Parathyroid adenoma (tissue), 2 donors: ENCODE results near the gene SLA2.

ENCODE experiments used
- H2AFZ ChIP-seq: fragments of 300-600 bp; sonication (generic); one replicate; pipeline ENCODE4 v1.7.0; 2017; ENCODE audit warnings: antibody characterized with exemption, mild to moderate bottlenecking
- H3K27ac ChIP-seq: fragments of 300-600 bp; sonication (generic); one replicate; pipeline ENCODE4 v1.7.0; 2017
- H3K27me3 ChIP-seq: fragments of 300-600 bp; sonication (generic); one replicate; pipeline ENCODE4 v1.7.0; 2017; ENCODE audit warnings: low read length; ENCODE audit not compliant: control insufficient read depth, insufficient read depth
- H3K36me3 ChIP-seq: fragments of 300-600 bp; sonication (generic); one replicate; pipeline ENCODE4 v1.7.0; 2017; ENCODE audit warnings: low read length; ENCODE audit not compliant: control insufficient read depth, insufficient read depth
- H3K4me1 ChIP-seq: fragments of 300-600 bp; sonication (generic); one replicate; pipeline ENCODE4 v1.7.0; 2017; ENCODE audit warnings: control low read depth
- H3K4me2 ChIP-seq: fragments of 300-600 bp; sonication (generic); one replicate; pipeline ENCODE4 v1.7.0; 2017; ENCODE audit warnings: low read length
- H3K4me3 ChIP-seq: fragments of 300-600 bp; sonication (generic); one replicate; pipeline ENCODE4 v1.7.0; 2017; ENCODE audit warnings: low read depth, low read length
- H3K79me2 ChIP-seq: fragments of 300-600 bp; sonication (generic); one replicate; pipeline ENCODE4 v1.7.0; 2017; ENCODE audit warnings: control low read depth
- H3K9ac ChIP-seq: fragments of 300-600 bp; sonication (generic); one replicate; pipeline ENCODE4 v1.7.0; 2017; ENCODE audit warnings: mild to moderate bottlenecking
- H3K9me3 ChIP-seq: fragments of 300-600 bp; sonication (generic); one replicate; pipeline ENCODE4 v1.7.0; 2017; ENCODE audit warnings: low read length; ENCODE audit not compliant: control insufficient read depth
- TF ChIP-seq, protein P1 (sequence below): fragments of 300-600 bp; sonication (generic); IDR thresholded peaks from one replicate; pipeline ENCODE4 v1.7.0; 2017; ENCODE audit warnings: antibody characterized with exemption, mild to moderate bottlenecking
- donor health status: primary hyperparathyroidism.

The SLA2 gene

DNA sequence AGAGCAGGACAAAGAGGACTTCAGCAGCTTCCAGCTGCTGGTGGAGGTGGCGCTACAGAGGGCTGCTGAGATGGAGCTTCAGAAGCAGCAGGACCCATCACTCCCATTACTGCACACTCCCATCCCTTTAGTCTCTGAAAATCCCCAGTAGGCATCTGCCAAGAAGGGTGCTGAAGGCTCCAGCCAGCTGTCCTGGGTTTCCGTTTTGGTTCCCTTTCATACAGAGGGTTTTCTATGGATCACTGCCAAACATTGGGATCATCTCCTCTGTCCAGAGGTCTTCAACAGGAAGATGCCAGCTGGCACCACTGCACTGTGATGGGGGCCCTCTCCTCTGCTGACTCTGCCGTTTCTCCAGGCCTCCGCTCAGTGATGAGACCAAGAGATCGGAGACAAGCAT lies 54.7 kb downstream of the SLA2 start:
- peak overlapping the region; percentile 59 for H3K27ac ChIP-seq
- H3K9me3 ChIP-seq = no peaks in the 10 kb centered on the region
- H3K9ac ChIP-seq = no peak overlapping the region
- H2AFZ ChIP-seq = no peak overlapping the region
- no peaks in the 10 kb centered on the region for H3K27me3 ChIP-seq
- H3K4me2 ChIP-seq = peak overlapping the region; percentile 8
- peaks cover 10% of the 10 kb centered on the region for H3K4me1 ChIP-seq
- no peak overlapping the region for H3K4me3 ChIP-seq
- H3K79me2 ChIP-seq = no peaks in the 10 kb centered on the region
- no peaks in the 10 kb centered on the region for H3K36me3 ChIP-seq
- TF ChIP-seq, protein P1, sequence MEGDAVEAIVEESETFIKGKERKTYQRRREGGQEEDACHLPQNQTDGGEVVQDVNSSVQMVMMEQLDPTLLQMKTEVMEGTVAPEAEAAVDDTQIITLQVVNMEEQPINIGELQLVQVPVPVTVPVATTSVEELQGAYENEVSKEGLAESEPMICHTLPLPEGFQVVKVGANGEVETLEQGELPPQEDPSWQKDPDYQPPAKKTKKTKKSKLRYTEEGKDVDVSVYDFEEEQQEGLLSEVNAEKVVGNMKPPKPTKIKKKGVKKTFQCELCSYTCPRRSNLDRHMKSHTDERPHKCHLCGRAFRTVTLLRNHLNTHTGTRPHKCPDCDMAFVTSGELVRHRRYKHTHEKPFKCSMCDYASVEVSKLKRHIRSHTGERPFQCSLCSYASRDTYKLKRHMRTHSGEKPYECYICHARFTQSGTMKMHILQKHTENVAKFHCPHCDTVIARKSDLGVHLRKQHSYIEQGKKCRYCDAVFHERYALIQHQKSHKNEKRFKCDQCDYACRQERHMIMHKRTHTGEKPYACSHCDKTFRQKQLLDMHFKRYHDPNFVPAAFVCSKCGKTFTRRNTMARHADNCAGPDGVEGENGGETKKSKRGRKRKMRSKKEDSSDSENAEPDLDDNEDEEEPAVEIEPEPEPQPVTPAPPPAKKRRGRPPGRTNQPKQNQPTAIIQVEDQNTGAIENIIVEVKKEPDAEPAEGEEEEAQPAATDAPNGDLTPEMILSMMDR = no peak

DNA sequence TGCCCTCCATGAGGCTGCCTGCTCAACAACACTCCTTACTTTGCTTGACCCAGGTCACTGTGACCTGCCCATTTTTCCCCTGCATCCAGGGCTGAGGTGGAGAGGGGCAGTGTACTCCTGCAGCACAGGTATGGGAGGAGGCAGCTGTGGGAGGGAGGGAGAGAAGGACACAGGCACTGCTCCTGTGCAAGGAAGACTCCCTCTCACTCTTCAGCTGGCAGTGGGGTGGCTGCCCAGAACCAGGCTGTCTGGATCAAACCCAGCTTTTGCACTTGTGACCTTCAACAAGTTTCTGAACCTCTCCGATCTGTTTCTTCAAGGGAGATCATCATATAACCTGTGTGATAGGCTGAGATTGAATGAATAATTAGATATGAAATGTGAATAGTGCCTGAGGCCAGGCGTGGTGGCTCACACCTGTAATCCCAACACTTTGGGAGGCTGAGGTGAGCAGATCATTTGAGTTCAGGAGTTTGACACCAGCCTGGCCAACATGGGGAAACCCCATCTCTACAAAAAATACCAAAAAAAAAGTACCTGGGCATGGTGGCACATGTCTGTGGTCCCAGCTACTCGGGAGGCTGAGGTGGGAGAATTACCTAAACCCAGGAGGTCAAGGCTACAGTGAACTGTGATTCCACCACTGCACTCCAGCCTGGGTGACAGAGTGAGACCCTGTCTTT lies 58.5 kb downstream of the SLA2 start:
- Histone ChIP-seq H3K4me1 (peaks cover 10% of the 10 kb centered on the region), H3K36me3 (no peaks in the 10 kb centered on the region), H3K27ac (no peak overlapping the region), H3K27me3 (no peaks in the 10 kb centered on the region), H3K9me3 (no peaks in the 10 kb centered on the region), H2AFZ (no peak overlapping the region), H3K79me2 (no peaks in the 10 kb centered on the region), H3K4me2 (no peak overlapping the region), H3K4me3 (no peak overlapping the region), H3K9ac (no peak overlapping the region)
- TF ChIP-seq, protein P1 = no peak

DNA sequence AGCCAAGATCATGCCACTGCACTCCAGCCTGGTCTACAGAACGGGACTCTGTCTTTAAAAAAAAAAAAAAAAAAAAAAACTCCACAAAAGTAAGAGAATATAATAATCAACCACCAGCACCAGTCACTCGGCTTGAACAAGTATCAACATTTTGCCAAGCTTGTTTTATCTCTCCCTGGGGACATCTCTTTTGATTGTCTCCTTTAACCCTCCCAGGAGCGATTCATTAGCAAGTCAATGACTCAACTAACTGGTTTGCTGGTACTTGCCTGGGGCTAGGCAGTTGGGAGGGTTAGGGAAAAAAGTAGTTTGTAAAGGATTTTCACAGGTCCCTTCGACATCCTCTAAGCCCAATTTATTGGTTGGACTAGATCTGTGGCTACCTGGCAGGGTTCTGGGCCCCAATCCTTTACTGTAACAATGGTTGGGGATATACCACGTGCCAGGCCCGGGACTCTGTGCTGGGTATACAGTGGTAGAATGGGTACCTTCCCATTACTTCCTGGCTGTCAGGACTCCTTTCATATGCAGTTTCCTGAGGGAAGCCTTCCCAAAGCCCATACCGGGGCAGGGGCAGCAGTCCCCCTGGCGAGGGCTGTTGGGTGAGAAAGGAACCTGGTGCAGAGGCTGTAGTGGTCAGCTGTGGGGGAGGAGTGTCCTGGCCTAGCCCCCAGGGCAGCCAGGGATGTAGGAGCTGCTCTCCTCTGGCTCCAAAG lies 60.4 kb downstream of the SLA2 start:
- no peaks in the 10 kb centered on the region for H3K27me3 ChIP-seq
- no peak overlapping the region for H3K4me2 ChIP-seq
- TF ChIP-seq, protein P1 = no peak
- H3K9ac ChIP-seq = no peak overlapping the region
- no peaks in the 10 kb centered on the region for H3K4me1 ChIP-seq
- H3K79me2 ChIP-seq = no peaks in the 10 kb centered on the region
- H3K36me3 ChIP-seq = no peaks in the 10 kb centered on the region
- no peaks in the 10 kb centered on the region for H3K9me3 ChIP-seq
- no peak overlapping the region for H3K4me3 ChIP-seq
- H3K27ac ChIP-seq = no peak overlapping the region
- no peak overlapping the region for H2AFZ ChIP-seq

DNA sequence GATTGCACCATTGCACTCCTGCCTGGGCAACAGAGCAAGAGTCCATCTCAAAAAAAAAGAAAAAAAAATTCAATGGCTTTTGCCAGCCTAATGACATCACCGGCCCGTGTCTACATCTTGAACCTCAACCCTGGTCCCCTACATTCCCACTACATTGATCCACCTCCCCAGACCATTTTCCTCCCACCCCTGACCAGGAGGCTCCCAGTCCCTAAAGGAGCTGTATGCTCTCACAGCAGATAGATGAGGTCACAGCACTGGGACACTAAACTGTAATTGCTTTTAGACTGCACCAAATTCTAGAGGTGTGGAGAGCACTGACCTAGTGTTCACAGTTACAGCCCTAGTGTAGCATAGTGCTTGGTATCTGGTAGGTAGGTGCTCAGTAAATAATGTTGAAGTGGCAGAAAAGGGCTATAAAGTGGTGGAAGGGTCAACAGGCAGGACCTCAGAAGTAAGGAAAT lies 61.9 kb downstream of the SLA2 start:
- no peak overlapping the region for H2AFZ ChIP-seq
- H3K9ac ChIP-seq = no peak overlapping the region
- no peak overlapping the region for H3K4me2 ChIP-seq
- H3K9me3 ChIP-seq = no peaks in the 10 kb centered on the region
- H3K27ac ChIP-seq = no peak overlapping the region
- H3K4me1 ChIP-seq = no peaks in the 10 kb centered on the region
- H3K27me3 ChIP-seq = no peaks in the 10 kb centered on the region
- no peak overlapping the region for H3K4me3 ChIP-seq
- TF ChIP-seq, protein P1 = no peak
- peaks cover 3% of the 10 kb centered on the region for H3K79me2 ChIP-seq
- H3K36me3 ChIP-seq = no peaks in the 10 kb centered on the region
